ENCODE measurements around the gene FAM114A1. TPM values are rescaled to one million over a fixed set of nuclear protein-coding genes. Genes with fewer than 3 reads are reported as not detected.

The FAM114A1 gene
- total and polyA plus RNA-seq, 2 experiments from 2014 or later, result 13.0 to 14.5 TPM

GRCh38 chr4:38857354-38858096 lies 10.1 kb upstream of the FAM114A1 start:
- no peak for TF ChIP-seq NANOG (IDR thresholded peaks at IDR 0.05; ENCODE audit: borderline replicate concordance)
- TF ChIP-seq STAT1 (IDR thresholded peaks at IDR 0.05; ENCODE audit: unreplicated experiment), result no peak
- TF ChIP-seq CREB1 (CRISPR knock-in tag; IDR thresholded peaks at IDR 0.05; ENCODE audit: low read depth), result no peak
- no peak for TF ChIP-seq ZNF462 (CRISPR knock-in tag; IDR thresholded peaks at IDR 0.05)
- no peak for TF ChIP-seq ZNF114 (CRISPR knock-in tag; IDR thresholded peaks at IDR 0.05)
- TF ChIP-seq ETS1 (IDR thresholded peaks at IDR 0.05), result no peak
- TF ChIP-seq ZNF331 (CRISPR knock-in tag; IDR thresholded peaks at IDR 0.05; ENCODE audit: low read depth), result no peak
- no peak for TF ChIP-seq POLR2AphosphoS5 (IDR thresholded peaks at IDR 0.05; ENCODE audit: low read depth)
- H3K36me3 Mint-ChIP-seq (ENCODE audit: low read depth), result no peaks in the 10 kb centered on the region
- no peaks in the 10 kb centered on the region for H3K9me2 ChIP-seq (ENCODE audit: insufficient read depth)
- no peak for DNase-seq (ENCODE audit: low spot score)
- peaks cover 8% of the 10 kb centered on the region for H3K27me3 Mint-ChIP-seq (ENCODE audit: insufficient read depth, low read depth, poor library complexity)
- peak overlapping the region; percentile 56 for H3K27ac Mint-ChIP-seq
- peak overlapping the region; percentile 76; the same call in 1 of the 2 replicates for H2AFZ ChIP-seq
- no peaks in the 10 kb centered on the region for H3K36me3 ChIP-seq (ENCODE audit: insufficient read depth)
- no peaks in the 10 kb centered on the region for H3K9me3 Mint-ChIP-seq
- no peaks in the 10 kb centered on the region for H3K79me2 ChIP-seq (replicated peaks; ENCODE audit: insufficient read depth)
- H3K4me3 Mint-ChIP-seq, result no peak overlapping the region
- ATAC-seq, result no peak
- 0 out of 2 replicates have a peak, but pooled peaks cover 4% of the 10 kb centered on the region for H3K4me1 ChIP-seq (ENCODE audit: insufficient read depth)
- H4K20me1 ChIP-seq (replicated peaks; ENCODE audit: insufficient read depth), result no peaks in the 10 kb centered on the region
- H3F3A ChIP-seq (replicated peaks; ENCODE audit: low read depth), result no peaks in the 10 kb centered on the region
- H3K27me3 ChIP-seq (ENCODE audit: insufficient read depth), result no peaks in the 10 kb centered on the region
- H3K4me1 Mint-ChIP-seq, result peaks cover 17% of the 10 kb centered on the region
- no peak overlapping the region; the same call in 1 of the 2 replicates for H3K27ac ChIP-seq (ENCODE audit: low read depth)
- H3K4me3 ChIP-seq, result no peak overlapping the region
- no peak overlapping the region for H3K4me2 ChIP-seq

All from GM23338 (cell line).